Raji (cell line): ENCODE results near the gene E2F8.

Experiments
- POLR2A ChIP-seq: IDR thresholded peaks from 2 replicates; pipeline ENCODE4 v1.6.1; 2011; ENCODE audit warnings: low read depth, low read length, control low read depth; ENCODE audit not compliant: insufficient read depth

Gene E2F8, protein sequence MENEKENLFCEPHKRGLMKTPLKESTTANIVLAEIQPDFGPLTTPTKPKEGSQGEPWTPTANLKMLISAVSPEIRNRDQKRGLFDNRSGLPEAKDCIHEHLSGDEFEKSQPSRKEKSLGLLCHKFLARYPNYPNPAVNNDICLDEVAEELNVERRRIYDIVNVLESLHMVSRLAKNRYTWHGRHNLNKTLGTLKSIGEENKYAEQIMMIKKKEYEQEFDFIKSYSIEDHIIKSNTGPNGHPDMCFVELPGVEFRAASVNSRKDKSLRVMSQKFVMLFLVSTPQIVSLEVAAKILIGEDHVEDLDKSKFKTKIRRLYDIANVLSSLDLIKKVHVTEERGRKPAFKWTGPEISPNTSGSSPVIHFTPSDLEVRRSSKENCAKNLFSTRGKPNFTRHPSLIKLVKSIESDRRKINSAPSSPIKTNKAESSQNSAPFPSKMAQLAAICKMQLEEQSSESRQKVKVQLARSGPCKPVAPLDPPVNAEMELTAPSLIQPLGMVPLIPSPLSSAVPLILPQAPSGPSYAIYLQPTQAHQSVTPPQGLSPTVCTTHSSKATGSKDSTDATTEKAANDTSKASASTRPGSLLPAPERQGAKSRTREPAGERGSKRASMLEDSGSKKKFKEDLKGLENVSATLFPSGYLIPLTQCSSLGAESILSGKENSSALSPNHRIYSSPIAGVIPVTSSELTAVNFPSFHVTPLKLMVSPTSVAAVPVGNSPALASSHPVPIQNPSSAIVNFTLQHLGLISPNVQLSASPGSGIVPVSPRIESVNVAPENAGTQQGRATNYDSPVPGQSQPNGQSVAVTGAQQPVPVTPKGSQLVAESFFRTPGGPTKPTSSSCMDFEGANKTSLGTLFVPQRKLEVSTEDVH

DNA sequence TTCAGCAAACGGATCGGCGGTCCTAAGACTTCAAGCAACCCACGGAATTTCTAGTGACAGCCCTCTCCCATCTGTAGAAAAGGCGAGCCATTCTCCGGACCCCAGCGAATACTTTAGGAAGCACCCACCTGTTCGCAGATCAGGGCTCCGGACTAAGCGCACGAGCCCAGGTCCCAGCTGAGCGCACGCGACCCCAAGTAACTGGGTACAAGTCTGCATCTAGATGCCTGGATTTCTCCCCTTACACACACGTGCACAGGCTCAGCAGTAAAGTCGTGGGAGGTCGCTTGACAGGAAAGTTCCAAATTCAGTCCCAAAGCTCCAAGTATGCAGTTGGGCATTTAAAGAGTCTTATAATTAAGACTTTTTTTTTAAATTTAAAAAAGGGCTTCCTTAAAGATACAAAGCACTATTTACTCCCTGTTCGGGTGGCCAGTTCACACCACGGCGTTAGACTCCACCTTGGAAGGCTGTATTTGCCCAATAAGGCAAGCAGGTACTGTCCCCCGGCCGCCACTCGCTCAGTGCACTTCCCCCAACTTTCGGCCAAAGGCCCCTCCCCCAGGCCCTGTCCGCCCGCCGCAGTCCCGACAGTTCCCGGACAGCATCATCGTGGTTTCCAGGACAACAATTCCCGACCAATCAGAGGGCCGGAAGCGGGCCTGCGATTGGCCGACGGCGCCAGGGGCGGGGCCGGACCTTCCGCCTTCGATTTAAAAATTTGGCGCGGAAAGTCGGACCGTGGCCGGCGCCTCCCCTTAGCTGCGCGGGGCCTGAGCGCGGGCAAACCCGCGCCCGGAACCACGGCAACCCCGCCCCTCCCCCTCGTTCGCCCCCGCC, at the start of gene E2F8:
Gene E2F8, minus strand, starts transcription at position 526 of the 840 bp plus-strand sequence. CDS start 824 bp downstream, outside the sequence.
- TF ChIP-seq POLR2A: peak; percentile 67

- no peak for TF ChIP-seq POLR2A
These were observed 49.6 kb upstream of the E2F8 start for GRCh38 chr11:19290356-19290755.

DNA sequence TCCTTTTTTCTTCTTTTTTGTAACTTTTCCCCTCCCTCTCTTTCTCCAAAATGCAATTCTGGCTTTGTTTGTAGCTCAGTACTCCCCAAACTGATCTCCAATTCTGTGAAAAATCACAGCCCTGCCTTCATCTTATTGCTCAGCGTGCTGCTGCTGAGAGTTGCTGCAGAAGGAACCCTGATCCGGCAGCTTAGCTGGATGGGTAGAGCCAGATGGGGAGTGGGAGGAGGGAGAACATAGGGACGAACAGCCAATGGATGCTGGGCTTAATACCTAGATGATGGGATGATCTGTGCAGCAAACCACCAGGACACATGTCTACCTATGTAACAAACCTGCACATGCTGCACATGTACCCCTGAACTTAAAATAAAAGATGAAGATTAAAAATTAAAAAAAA, 47.5 kb upstream of the E2F8 start:
- TF ChIP-seq POLR2A: no peak

DNA sequence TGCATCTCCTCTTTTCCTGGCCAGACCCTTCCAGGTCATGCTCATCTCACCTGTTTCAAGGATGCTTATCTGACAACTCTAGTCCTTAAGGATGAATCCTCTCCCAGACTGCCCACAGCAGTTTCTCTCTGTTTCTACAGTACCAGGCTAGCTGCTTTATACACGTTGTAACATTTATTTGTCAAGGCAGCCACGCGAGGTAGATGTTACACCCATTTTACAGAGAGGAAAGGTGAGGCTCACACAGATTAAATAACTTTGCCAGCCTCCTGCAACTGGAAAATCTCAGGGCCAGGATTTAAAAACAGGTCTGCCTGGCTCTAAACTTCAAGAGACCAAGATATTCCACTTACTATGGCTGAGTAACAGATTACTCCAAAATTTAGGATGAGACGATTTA, 45.7 kb upstream of the E2F8 start:
- no peak for TF ChIP-seq POLR2A

GRCh38 chr11:19284881-19285280, 44.1 kb upstream of the E2F8 start:
- TF ChIP-seq POLR2A: no peak

DNA sequence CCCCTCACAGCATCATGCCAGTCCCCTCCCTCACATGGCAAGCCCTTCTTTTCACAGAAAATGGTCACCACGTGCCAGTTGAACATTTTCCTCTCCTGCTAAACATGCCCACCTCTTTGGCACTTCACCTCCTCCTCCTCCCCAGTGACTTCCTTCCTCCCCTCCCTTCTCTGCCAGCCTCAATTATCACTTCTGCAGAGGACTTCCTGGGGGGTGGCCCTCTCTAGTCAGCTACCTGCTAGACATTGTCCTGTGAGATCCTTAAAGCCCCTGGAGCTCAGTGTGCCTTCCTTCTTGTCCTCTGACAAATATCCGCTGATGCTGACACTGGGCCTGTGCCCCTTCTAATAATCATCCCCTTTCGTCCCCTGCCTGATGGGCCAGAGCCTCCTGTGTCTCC, 43.2 kb upstream of the E2F8 start:
- no peak for TF ChIP-seq POLR2A

DNA sequence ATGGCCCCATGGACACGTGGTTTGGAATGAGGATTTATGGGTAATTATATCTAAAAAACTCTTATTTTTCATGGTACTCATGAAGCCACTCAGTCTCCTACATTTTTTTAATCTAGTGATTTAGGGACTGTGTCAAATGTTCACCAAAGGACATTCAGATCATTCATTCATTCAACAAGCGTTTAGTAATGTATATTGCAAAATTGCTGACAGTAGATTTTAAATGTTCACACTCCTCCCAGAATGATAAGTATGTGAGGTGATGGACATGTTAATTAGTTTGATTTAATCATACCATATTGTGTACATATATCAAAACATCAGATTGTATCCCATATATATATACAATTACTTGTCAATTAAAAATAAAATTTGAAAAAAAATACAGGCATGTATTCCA, 40.8 kb upstream of the E2F8 start:
- TF ChIP-seq POLR2A: no peak

DNA sequence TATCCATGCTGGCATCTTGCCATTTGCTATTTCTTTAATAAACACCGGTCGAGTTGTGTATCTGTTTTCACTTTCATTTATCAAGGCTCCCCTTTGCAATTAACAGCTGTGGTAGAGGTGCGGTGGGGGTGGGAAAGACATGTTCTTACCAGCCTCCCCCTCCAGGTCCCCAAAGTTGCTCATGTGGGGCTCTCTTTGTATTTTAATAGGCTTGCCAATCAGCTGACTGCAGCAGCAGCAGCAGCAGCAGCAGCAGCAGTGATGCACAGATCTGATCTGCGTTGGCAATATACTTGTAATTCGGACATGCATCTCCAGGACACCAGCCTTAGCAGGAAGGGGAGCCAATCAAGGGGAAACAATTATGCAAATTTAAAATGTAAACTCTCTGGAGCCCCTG, 40.3 kb upstream of the E2F8 start:
- TF ChIP-seq POLR2A: no peak

GRCh38 chr11:19279451-19279850, 38.7 kb upstream of the E2F8 start:
- no peak for TF ChIP-seq POLR2A

- no peak for TF ChIP-seq POLR2A
These were observed 36.4 kb upstream of the E2F8 start for GRCh38 chr11:19276859-19277808.

DNA sequence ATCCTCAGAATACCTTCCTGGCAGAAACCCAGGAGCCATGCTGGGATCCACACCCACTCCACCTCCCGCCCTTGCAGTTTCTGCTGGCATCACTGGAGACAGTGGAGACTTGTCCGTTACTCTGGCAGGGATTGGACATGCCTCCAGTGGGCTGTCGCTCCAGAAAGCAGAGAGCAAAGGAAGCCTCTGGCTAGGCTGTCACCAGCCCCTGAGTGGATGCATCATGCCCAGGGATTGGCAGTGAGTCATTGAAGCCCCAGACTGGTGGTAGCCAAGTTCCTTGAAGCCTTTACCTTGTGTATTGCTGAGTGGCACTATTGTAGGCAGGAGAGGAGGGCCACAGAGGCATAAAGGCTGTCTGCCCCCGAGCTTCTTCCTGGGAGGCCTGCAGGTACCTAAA, 34.8 kb upstream of the E2F8 start:
- TF ChIP-seq POLR2A: no peak

GRCh38 chr11:19268909-19269308, 28.2 kb upstream of the E2F8 start:
- TF ChIP-seq POLR2A: no peak

DNA sequence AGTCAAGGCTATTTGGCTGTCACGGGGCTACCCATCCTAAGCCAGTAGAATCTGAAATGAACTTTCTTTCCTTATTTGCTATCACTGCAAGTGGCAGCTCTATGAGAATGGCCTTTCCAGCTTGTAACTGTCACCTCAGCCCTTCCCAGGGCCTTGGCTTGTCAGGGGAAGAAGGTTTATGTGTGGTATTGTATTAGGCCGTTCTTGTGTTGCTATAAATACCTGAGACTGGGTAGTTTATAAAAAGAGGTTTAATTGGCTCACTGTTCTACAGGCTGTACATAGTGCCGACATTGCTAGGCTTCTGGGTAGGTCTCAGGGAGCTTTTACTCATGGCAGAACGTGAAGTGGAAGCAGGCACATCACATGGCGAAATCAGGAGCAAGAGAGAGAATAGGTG, 26.8 kb upstream of the E2F8 start:
- TF ChIP-seq POLR2A: no peak

- no peak for TF ChIP-seq POLR2A
These were observed 22.6 kb upstream of the E2F8 start for GRCh38 chr11:19263333-19263732.
